HepG2 (cell line): ENCODE measurements around the gene PAFAH1B1.

ENCODE experiments used
- CTCF ChIP-seq: sonication (generic); formaldehyde crosslinking; IDR thresholded peaks from 2 replicates; pipeline ENCODE4 v1.5.0; 2020; ENCODE audit warnings: mild to moderate bottlenecking, missing genetic modification reagents, moderate library complexity
- POLR2A ChIP-seq, 2 experiments: IDR thresholded peaks; 2 replicates each; pipeline ENCODE4 v1.6.1; 2011; ENCODE audit warnings: low read depth in 2 of 2, low read length in 2 of 2, mild to moderate bottlenecking in 1 of 2, moderate library complexity in 1 of 2; ENCODE audit not compliant: insufficient read depth in 1 of 2
- TCF12 ChIP-seq, 2 experiments: fragments of 450-650 bp in 1 of 2; sonication (generic) in 1 of 2; formaldehyde crosslinking in 1 of 2; IDR thresholded peaks; 2 replicates each; pipeline versions ENCODE4 v1.6.1 to v1.8.0; 2017 to 2022; ENCODE audit warnings: antibody characterized with exemption in 1 of 2, mild to moderate bottlenecking in 1 of 2, missing genetic modification reagents in 1 of 2, moderate library complexity in 1 of 2
- ZBTB38 ChIP-seq: sonication (generic); formaldehyde crosslinking; IDR thresholded peaks from 2 replicates; pipeline ENCODE4 v1.5.1; 2020; ENCODE audit warnings: mild to moderate bottlenecking, missing genetic modification reagents
- ZBTB43 ChIP-seq: sonication (generic); formaldehyde crosslinking; conservative IDR thresholded peaks from 2 replicates; pipeline ENCODE4 v1.4.0; 2020; ENCODE audit warnings: missing genetic modification reagents
- ZFP36 ChIP-seq: fragments of 150-350 bp; IDR thresholded peaks from 2 replicates; pipeline ENCODE4 v1.6.1; 2018; ENCODE audit warnings: borderline replicate concordance, low read length, low read depth; ENCODE audit not compliant: partially characterized antibody
- ZFP41 ChIP-seq: sonication (generic); formaldehyde crosslinking; IDR thresholded peaks from 2 replicates; pipeline ENCODE4 v1.4.0; 2020; ENCODE audit warnings: mild to moderate bottlenecking, missing genetic modification reagents, borderline replicate concordance
- ZNF580 ChIP-seq: IDR thresholded peaks from 2 replicates; pipeline ENCODE4 v1.6.1; 2016; ENCODE audit warnings: low read depth, borderline replicate concordance
- ZNF792 ChIP-seq: IDR thresholded peaks from 2 replicates; pipeline ENCODE4 v1.6.1; 2016

- no peak for TF ChIP-seq ZBTB43
- TF ChIP-seq ZFP41 = no peak
- no peak for TF ChIP-seq POLR2A (IDR thresholded peaks at IDR 0.05; ENCODE audit: insufficient read depth in 1 of 2, low read depth in 2 of 2, low read length in 2 of 2)
- no peak for TF ChIP-seq TCF12 (IDR thresholded peaks at IDR 0.05)
- TF ChIP-seq TCF12 (CRISPR knock-in tag; IDR thresholded peaks at IDR 0.05) = no peak
- TF ChIP-seq CTCF (CRISPR knock-in tag) = no peak
- no peak for TF ChIP-seq ZFP36
- TF ChIP-seq ZNF580 (CRISPR knock-in tag) = no peak
- no peak for TF ChIP-seq ZBTB38
- no peak for TF ChIP-seq ZNF792 (CRISPR knock-in tag)
Measured at GRCh38 chr17:2716649-2717048, 123.2 kb downstream of the PAFAH1B1 start.
